NCI-H2227 (cell line): Measurements from ENCODE around the gene COL27A1.
"Not testable (repeated sequence)": the region's sequence is repeated elsewhere in the genome, so short reads cannot be mapped to it uniquely, and the experiment has no call there.

Experiments used
- DNase-seq: peaks from one replicate; lab custom pipeline; 2025; ENCODE audit not compliant: unreplicated experiment; lab: John Stamatoyannopoulos, UW

The COL27A1 gene

DNA sequence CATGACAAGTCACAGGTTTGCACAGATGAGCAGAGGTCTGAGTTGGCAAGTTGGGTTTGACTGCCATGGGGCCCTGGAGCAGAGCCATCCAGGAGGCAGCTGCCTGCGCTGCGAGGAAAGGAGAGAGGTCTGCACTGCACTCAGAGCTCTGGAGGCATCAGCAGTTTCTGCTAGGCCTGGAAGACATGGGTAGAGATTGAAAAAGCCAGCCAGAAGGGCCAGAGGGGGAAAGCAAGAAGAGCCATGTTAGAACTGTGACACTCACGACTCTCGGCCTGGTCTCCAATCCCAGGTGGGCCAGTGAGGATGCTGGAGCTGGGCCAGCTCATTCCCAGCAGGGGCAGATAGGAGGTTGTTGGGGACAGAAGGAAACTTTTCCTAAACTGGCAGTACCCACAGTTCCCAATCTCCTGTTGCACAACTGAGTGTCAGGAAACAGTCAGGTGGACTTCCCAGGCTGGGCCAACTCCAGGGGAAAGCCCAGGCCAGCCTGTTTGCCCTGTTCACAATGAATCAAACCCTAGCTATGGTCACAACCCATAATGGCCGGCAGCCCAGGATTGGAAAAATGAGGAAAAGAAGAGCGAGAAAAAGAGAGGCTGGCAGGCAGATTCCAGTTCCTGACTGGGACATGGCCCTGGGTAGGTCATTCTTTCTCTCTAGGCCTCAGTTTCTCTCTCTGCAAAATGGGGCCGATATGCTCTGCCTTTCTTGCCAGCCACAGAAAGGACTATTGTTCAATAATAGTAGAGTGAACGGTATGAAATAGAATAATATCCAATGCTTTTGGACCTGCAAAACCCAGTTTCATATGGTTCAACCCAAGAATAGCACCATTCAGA, 159.8 kb downstream of the COL27A1 start:
- no peak for DNase-seq

DNA sequence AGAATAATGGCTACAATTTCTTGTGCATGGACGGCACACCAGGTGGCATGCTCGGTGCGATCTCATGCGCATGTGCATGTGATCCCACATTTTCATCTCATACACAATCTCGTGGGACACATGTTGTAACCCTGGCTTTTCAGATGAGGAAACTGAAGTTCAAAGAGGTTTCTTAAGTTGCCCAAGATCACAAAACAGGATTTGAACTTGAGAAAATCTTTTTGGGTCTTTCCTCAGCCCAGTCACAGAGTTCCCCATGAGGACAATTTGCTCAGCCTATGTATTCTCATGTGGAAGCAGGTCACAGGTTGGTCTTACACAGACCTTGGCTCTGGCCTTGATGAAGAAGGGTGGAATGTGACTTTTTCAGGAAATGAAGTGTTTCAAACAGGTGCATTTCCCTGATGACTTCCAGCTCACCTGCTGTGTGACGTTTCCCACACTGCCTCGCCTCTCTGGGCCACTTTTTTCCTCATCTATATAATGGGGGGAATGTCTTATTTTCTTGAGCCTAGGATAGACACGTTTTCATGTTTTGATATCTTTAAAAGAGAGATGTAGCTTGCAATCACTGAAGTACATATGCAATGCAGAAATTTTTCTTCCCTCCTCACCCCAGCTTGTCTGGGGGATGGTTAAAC, 160.5 kb downstream of the COL27A1 start:
- no peak for DNase-seq

GRCh38 chr9:114316605-114317230, 161.4 kb downstream of the COL27A1 start:
- no peak for DNase-seq

GRCh38 chr9:114317665-114318357, 162.5 kb downstream of the COL27A1 start:
- DNase-seq = no peak

- DNase-seq = no peak
These were observed 163.1 kb downstream of the COL27A1 start for GRCh38 chr9:114318416-114318815.

- peak; percentile 3 for DNase-seq
These were observed 163.8 kb downstream of the COL27A1 start for GRCh38 chr9:114319147-114319546.

- DNase-seq = not testable (repeated sequence)
These were observed 165.4 kb downstream of the COL27A1 start for GRCh38 chr9:114320710-114321109.

DNA sequence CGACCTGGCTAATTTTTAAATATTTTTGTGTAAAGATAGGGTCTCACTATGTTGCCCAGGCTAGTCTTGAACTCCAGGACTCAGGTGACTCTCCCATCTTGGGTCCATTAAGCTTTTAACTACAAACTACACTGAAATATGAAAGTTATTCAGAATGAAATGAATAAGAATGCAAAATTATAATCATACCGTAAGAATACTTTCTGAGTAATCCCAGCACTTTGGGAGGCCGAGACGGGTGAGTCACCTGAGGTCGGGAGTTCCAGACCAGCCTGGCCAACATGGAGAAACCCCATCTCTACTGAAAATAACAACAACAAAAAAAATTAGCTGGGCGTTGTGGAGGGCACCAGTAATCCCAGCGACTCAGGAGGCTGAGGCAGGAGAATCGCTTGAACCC, 166.4 kb downstream of the COL27A1 start:
- DNase-seq = no peak

DNA sequence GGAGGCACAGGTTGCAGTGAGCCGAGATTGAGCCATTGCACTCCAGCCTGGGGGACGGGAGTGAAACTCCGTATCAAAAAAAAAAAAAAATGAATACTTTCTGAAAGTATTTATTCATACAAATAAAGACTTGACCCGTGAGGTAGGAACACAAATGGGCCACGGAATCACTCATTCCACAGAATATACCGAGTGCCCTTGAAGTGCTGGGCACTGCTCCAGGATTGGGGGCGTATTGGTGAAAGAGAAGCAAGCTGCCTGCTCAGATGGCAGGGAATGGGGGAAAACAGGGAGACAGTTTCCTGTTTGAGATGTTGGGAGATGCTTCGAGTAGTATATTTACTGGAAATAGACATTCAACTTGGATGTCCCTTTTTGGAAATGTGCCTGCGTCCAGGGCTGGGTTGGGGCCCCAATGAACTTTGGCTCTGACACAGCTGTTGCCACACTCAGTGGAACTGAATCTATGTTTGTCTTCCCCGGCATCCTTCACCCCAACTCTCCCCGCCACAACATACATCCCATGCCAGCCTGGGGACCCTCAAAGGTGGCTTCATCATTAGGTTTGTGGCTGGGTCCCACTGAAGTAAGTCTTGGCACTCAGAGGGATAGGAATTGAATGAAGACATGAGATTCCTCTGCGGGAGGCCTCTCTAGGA, 167.0 kb downstream of the COL27A1 start:
- DNase-seq = not testable (repeated sequence)

DNA sequence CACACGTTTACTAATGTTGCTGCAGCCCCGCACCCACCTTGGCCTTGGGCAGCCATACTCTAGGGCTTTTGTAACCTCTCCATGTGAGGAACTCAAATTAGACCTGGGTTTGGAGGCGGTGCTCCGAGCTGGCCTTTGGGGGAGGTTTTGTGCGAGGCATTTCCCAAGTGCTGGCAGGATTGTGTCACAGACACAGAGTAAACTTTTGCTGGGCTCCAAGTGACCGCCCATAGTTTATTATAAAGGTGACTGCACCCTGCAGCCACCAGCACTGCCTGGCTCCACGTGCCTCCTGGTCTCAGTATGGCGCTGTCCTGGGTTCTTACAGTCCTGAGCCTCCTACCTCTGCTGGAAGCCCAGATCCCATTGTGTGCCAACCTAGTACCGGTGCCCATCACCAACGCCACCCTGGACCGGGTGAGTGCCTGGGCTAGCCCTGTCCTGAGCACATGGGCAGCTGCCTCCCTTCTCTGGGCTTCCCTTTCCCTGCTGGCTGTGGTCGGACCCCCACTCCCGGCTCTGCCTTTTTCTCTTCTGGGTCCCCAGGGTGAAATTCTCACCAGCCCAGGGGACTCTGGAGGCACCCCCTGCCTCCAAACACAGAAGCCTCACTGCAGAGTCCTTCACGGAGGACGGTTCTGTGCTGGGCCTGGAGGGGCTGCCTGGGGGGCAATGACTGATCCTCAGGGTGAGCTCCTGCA, 167.6 kb downstream of the COL27A1 start, which contains the start of gene ORM1:
TSS of gene ORM1 (plus strand) at position 268 of the 701 bp plus-strand sequence. CDS start at position 304, 36 bp downstream.
- DNase-seq = not testable (repeated sequence)

GRCh38 chr9:114323849-114324248, 168.5 kb downstream of the COL27A1 start:
- not testable (repeated sequence) for DNase-seq

GRCh38 chr9:114324492-114324891, 169.2 kb downstream of the COL27A1 start:
- DNase-seq = no peak

DNA sequence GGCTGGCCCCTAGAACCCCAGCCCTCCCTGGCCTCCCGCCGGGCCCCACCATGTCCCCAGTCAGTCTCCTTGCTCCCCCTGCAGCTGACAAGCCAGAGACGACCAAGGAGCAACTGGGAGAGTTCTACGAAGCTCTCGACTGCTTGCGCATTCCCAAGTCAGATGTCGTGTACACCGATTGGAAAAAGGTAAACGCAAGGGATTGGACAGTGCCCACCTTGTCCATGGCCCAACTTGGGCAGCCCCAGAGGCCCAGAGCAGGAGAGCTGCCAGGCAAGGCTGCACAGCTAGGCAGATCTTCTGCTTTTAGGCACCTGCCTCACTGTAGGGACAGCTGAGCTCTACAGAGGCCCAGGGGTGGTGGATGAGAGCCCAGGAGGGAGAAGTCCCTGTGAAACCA, 169.6 kb downstream of the COL27A1 start:
- not testable (repeated sequence) for DNase-seq

DNA sequence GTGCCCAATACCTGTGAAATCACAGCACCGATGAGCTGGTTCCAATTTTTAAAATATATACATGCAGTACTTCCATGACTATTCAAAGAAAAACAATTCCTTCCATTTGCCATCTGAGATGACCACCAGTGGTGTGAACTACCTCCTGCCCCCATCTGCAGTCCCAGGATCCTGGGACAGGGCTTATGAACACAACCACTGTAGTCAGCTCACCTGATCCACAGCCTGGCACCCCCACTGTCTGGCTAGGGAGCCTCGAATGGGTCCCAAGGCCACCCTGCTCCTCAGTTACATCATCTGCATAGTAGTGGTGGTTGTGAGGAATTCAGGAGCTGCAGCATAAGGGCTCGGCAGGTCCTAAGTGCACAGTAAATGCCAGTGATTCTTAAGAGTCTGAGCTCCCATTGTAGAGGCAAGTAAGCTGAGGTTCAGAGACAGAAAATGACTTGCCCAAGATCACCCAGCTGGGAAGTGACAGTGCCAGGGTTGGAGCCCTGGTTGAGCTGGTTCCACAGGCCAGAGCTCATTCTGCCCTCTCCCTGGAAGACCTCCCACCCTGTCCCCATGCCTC, 170.4 kb downstream of the COL27A1 start:
- DNase-seq = not testable (repeated sequence)

- no peak for DNase-seq
These were observed 172.4 kb downstream of the COL27A1 start for GRCh38 chr9:114327749-114328148.

DNA sequence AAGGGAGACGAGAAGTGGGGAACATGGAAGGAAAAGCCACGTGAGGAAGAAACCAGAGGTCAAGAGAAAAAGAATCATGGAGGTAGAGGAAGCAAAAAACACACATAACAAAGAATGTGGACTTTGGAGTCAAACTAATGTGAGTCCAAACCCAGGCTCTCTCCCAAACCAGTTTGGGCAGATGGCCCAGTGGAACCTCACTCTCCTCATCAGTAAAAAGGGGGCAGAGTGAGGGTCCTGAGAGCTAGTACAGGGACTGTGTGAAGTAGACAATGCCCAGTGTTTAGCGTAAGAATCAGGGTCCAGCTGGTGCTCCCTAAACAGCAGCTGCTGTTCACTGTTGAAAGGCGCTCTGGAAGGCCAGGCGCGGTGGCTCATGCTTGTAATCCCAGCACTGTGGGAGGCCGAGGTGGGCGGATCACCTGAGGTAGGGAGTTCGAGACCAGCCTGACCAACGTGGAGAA, 173.1 kb downstream of the COL27A1 start:
- DNase-seq = not testable (repeated sequence)

GRCh38 chr9:114328937-114329624, 173.7 kb downstream of the COL27A1 start:
- not testable (repeated sequence) for DNase-seq

DNA sequence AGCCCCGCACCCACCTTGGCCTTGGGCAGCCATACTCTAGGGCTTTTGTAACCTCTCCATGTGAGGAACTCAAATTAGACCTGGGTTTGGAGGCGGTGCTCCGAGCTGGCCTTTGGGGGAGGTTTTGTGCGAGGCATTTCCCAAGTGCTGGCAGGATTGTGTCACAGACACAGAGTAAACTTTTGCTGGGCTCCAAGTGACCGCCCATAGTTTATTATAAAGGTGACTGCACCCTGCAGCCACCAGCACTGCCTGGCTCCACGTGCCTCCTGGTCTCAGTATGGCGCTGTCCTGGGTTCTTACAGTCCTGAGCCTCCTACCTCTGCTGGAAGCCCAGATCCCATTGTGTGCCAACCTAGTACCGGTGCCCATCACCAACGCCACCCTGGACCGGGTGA, 174.3 kb downstream of the COL27A1 start, which contains the start of gene ORM2:
TSS of gene ORM2 (plus strand) at position 245 of the 398 bp plus-strand sequence. CDS start at position 281, 36 bp downstream.
- DNase-seq = not testable (repeated sequence)

DNA sequence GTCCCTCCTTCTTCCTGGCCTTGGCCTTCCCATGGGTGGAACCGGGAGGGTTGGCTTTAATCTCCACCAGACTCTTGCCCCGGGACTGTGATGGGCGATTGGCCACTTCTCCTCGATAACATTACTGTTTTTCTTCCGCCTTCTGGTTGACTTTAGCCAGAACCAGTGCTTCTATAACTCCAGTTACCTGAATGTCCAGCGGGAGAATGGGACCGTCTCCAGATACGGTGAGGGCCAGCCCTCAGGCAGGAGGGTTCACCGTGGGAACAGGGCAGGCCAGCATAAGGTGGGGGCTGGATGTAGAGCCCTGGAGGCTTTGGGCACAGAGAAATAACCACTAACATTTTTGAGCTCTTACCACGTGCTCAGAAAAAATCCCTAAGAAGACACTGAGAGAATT, 175.3 kb downstream of the COL27A1 start:
- DNase-seq = no peak
